IgD-negative memory B cell (primary cell): ENCODE data around the gene ETV6. TPM values are rescaled to one million over a fixed set of nuclear protein-coding genes. Genes with fewer than 3 reads are reported as not detected.

Source experiments
- H3K27ac Mint-ChIP-seq, 3 donors: one replicate each; pipeline ENCODE4 v1.8.0; 2020 to 2022; ENCODE audit warnings: mild to moderate bottlenecking in 3 of 3, mixed read lengths in 3 of 3, moderate library complexity in 1 of 3
- H3K27me3 Mint-ChIP-seq: one replicate; pipeline ENCODE4 v1.8.0; 2021; ENCODE audit warnings: mixed read lengths
- H3K36me3 Mint-ChIP-seq: one replicate; pipeline ENCODE4 v1.8.0; 2020; ENCODE audit warnings: mild to moderate bottlenecking, mixed read lengths
- H3K4me1 Mint-ChIP-seq, 3 donors: one replicate each; pipeline ENCODE4 v1.8.0; 2020 to 2022; ENCODE audit warnings: mixed read lengths in 3 of 3, mild to moderate bottlenecking in 1 of 3
- H3K4me3 Mint-ChIP-seq, 4 donors: one replicate each; pipeline ENCODE4 v1.8.0; 2020 to 2022; ENCODE audit warnings: mild to moderate bottlenecking in 4 of 4, mixed read lengths in 4 of 4, moderate library complexity in 3 of 4
- H3K9me3 Mint-ChIP-seq, 3 donors: one replicate each; pipeline ENCODE4 v1.8.0; 2020 to 2021; ENCODE audit warnings: mixed read lengths in 3 of 3, mild to moderate bottlenecking in 1 of 3
- polyA plus RNA-seq: library from polyadenylated mRNA; unstranded; fragments of 300-500 nt; fragmentation: Illumina TruSeq; gene quantifications from one replicate; pipeline ENCODE4 v1.2.3, GENCODE V29; 2021

Gene ETV6
- polyA plus RNA-seq, 1 donor from 2014 or later: 9.8 TPM

DNA sequence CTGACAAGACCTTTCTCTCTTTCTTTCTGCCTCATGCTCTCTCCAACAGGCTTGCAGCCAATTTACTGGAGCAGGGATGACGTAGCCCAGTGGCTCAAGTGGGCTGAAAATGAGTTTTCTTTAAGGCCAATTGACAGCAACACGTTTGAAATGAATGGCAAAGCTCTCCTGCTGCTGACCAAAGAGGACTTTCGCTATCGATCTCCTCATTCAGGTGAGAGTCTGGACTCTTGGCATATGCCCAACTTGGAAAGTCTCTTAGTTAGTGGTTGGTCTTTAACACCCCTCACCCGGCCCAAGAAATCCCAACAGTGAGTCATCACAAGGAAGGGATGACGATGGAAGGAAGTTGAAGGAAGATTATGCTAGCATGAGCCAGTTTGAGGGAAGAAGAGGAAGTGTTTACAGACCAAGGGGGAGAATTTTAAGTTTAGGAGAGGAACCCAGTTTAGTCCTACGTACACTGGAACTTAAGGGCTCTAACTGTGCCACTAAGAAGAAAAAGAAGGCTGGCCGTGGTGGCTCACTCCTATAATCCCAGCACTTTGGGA lies 189.7 kb downstream of the ETV6 start:
- H3K4me1 Mint-ChIP-seq: peaks cover 37 to 59% (median 40%) of the 10 kb centered on the region in 3 donors

DNA sequence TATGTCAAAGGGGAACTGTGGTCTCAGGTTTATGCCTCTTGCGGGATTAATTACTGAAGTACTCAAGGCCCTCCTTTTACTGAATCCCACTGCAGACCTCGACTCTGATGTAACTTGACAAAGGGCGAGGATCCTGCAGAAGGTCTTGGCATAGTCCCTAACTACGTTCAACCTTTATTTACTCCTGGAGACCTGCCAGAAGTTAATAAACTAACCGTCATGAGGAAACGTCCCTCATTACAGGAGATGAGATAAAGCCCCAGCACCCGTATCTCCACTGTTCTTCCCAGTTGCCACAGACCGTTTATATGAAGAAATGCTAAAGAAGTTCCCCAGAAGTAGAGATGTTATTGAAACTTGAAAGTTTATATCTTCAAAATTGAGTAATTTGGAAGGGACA lies 190.9 kb downstream of the ETV6 start:
- no peaks in the 10 kb centered on the region for H3K27me3 Mint-ChIP-seq
- no peak overlapping the region for H3K4me3 Mint-ChIP-seq
- H3K27ac Mint-ChIP-seq: peak overlapping the region in 1 of 3 donors; percentile 71
- peaks cover 26 to 47% (median 31%) of the 10 kb centered on the region in 3 donors for H3K4me1 Mint-ChIP-seq
- H3K36me3 Mint-ChIP-seq: peaks cover 21% of the 10 kb centered on the region
- no peaks in the 10 kb centered on the region for H3K9me3 Mint-ChIP-seq

More for the DNA sequence above, 189.7 kb downstream of the ETV6 start:
- no peaks in the 10 kb centered on the region for H3K27me3 Mint-ChIP-seq
- peak overlapping the region in 1 of 4 donors; percentile 33 for H3K4me3 Mint-ChIP-seq
- peak overlapping the region in 2 of 3 donors; percentile 16 to 87 for H3K27ac Mint-ChIP-seq
- peaks cover 21% of the 10 kb centered on the region for H3K36me3 Mint-ChIP-seq
- no peaks in the 10 kb centered on the region for H3K9me3 Mint-ChIP-seq

DNA sequence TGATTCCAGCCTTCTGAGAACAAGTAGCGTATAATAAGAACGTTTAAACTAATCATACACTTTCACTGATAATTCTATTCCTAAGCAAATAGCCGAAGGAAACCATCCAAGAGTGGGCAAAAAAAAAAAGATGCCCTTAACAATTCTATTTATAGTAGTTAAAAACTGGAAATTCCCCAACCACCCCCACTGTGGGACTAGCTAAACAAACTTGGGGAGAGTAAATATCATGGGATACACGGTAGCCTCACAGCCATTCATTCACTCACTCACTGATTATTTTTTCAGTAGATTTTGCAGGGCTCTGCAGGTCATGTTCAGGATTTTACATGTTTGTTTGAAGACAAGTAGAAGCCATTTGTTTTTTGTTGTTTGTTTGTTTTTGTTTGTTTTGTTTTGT lies 197.0 kb downstream of the ETV6 start:
- H3K4me3 Mint-ChIP-seq: no peak overlapping the region
- peaks cover 2 to 6% (median 4%) of the 10 kb centered on the region in 3 donors for H3K4me1 Mint-ChIP-seq
- no peaks in the 10 kb centered on the region for H3K9me3 Mint-ChIP-seq
- H3K36me3 Mint-ChIP-seq: peaks cover 20% of the 10 kb centered on the region
- no peak overlapping the region for H3K27ac Mint-ChIP-seq
- H3K27me3 Mint-ChIP-seq: no peaks in the 10 kb centered on the region

DNA sequence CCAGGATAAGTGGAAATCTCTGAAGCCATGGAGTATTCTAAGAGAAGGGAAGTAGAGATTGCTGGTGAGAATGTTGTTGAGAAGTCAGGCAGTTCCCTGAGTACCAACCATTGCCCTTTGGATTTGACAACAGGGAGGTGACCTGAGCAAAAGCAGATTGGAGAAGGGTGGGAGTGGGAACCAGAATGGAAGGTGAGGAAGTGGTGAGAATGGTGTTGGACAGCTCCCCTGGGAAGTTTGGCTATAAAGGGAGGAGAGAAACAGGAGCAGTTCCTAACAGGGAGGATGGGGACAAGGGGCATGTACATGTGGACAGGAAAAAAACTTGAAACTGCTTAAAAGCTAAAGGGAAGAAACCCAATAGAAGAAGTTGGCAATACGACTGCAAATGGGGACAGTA lies 198.1 kb downstream of the ETV6 start:
- Mint-ChIP-seq H3K4me1 (peaks cover 0 to 6% (median 2%) of the 10 kb centered on the region in 3 donors), H3K4me3 (no peak overlapping the region), H3K9me3 (no peaks in the 10 kb centered on the region), H3K36me3 (peaks cover 18% of the 10 kb centered on the region), H3K27ac (no peak overlapping the region), H3K27me3 (no peaks in the 10 kb centered on the region)

DNA sequence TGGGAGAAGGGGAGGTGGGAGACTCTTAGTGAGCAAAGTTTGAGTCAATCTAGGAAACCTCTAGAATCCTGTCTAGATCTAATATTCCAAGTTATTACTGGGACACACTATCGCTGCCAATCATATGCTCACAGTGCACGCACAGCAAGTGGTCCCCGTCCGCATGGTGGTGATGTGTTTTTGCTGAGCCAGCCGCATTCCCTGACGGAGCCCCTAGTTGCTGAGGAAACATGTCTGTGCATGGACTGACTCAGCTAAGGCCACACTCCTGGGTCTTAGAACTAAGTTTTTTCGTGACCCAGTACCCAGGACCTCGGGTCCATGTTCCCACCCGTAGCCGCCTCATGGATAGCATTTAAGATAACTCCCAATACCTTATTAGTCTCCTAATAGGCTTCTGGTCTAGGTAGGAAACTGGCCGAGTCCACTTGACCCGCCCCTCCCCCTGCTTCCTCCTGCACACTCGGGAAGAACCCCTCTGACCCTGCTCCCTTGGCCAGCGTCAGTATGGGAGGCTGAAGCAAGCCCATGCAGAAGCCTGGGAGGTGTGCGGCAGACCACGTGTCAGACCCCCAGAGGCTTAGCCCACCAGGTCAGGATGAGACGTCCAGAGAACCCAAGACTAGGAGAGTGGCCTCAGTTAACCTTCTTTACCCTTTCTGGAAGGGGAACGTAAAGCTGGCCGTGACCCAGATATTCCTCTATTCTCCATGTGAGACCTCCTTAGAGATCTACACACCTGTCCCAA lies 200.5 kb downstream of the ETV6 start:
- peaks cover 0 to 7% (median 6%) of the 10 kb centered on the region in 3 donors for H3K4me1 Mint-ChIP-seq
- no peak overlapping the region for H3K27ac Mint-ChIP-seq
- no peaks in the 10 kb centered on the region for H3K27me3 Mint-ChIP-seq
- no peaks in the 10 kb centered on the region for H3K9me3 Mint-ChIP-seq
- H3K4me3 Mint-ChIP-seq: no peak overlapping the region
- peaks cover 21% of the 10 kb centered on the region for H3K36me3 Mint-ChIP-seq

DNA sequence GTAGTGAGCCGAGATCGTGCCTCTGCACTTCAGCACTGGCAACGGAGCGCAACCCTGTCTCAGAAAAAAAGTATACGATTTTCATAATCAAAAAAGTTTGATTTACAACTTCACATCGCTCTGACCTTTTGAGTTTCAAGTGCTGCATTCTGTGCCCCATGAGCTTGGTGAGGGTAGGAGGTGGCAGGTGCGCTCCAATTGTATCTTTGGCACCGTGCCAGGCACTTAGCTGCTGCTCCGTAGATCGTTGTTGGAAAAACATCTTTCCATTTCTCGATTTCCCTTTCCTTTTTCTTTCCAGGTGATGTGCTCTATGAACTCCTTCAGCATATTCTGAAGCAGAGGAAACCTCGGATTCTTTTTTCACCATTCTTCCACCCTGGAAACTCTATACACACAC lies 203.7 kb downstream of the ETV6 start:
- Mint-ChIP-seq H3K4me3 (no peak overlapping the region), H3K27ac (peak overlapping the region in 1 of 3 donors; percentile 18), H3K4me1 (peaks cover 11 to 18% (median 11%) of the 10 kb centered on the region in 3 donors), H3K36me3 (peaks cover 27% of the 10 kb centered on the region), H3K9me3 (no peaks in the 10 kb centered on the region), H3K27me3 (no peaks in the 10 kb centered on the region)

DNA sequence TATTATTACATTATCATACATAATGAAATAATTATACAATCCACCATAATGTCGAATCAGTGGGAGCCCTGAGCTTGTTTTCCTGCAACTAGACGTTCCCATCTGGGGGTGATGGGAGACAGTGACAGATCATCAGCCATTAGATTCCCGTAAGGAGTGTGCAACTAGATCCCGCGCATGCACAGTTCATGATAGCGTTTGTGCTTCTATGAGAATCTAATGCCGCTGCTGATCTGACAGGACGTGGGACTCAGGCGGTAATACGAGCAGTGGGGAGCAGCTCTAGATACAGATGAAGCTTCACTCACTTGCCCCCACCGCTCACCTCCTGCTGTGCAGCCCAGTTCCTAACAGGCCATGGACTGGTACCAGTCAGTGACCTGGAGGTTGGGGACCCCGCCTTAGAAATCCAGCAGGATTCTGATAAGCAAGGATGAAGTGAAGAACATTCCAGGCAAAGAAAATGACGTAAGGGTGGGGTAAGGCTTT lies 204.6 kb downstream of the ETV6 start:
- H3K27ac Mint-ChIP-seq: peak overlapping the region in 1 of 3 donors; percentile 27
- H3K36me3 Mint-ChIP-seq: peaks cover 27% of the 10 kb centered on the region

DNA sequence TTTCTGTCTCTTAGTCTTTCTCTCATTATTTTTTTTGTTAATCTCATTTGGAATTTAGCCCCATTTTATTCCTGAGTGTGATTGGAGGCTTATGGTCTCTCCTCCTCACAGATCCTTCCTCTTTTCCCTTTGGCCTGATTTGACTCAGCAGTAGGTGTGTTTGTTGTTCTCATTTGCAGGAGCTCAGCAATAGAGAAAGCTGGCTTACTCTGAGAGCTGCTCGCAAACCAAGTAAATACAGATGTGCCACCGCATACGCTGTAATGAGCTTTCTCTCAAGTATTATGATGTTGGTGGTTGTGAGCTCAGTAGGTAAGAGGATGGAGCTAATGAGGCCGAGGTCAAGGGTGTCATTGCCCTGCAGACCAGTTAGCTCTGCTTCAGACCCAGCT lies 206.5 kb downstream of the ETV6 start:
- Mint-ChIP-seq H3K4me3 (peak overlapping the region in 2 of 4 donors; percentile 55 to 81), H3K27me3 (no peaks in the 10 kb centered on the region), H3K4me1 (peaks cover 11 to 21% (median 11%) of the 10 kb centered on the region in 3 donors), H3K9me3 (no peaks in the 10 kb centered on the region), H3K27ac (peak overlapping the region in 2 of 3 donors; percentile 41 to 56), H3K36me3 (peaks cover 28% of the 10 kb centered on the region)

More for the DNA sequence above, 204.6 kb downstream of the ETV6 start:
- no peaks in the 10 kb centered on the region for H3K9me3 Mint-ChIP-seq
- no peak overlapping the region for H3K4me3 Mint-ChIP-seq
- peaks cover 11 to 18% (median 11%) of the 10 kb centered on the region in 3 donors for H3K4me1 Mint-ChIP-seq
- no peaks in the 10 kb centered on the region for H3K27me3 Mint-ChIP-seq

DNA sequence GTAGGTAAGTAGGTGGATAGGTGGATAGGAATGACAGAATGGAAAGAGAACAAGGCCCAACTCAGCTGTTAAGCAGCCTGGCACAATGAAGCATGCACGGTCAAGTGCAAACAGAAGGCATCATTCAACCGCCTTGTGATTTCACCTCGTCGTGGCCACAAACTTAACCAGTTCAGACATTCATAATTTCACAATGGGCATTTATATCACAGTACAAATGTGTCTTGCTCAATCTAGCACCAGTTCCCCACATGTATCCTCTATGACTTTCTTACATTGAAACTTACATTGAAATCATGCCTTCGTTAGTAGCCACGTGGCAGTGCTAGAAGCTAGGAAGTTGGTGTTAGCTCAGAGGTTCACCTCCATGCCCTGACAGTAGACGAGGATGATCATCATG lies 207.5 kb downstream of the ETV6 start:
- no peak overlapping the region for H3K4me3 Mint-ChIP-seq
- peaks cover 11 to 21% (median 11%) of the 10 kb centered on the region in 3 donors for H3K4me1 Mint-ChIP-seq
- H3K9me3 Mint-ChIP-seq: no peaks in the 10 kb centered on the region
- H3K27me3 Mint-ChIP-seq: no peaks in the 10 kb centered on the region
- no peak overlapping the region for H3K27ac Mint-ChIP-seq
- peaks cover 28% of the 10 kb centered on the region for H3K36me3 Mint-ChIP-seq

DNA sequence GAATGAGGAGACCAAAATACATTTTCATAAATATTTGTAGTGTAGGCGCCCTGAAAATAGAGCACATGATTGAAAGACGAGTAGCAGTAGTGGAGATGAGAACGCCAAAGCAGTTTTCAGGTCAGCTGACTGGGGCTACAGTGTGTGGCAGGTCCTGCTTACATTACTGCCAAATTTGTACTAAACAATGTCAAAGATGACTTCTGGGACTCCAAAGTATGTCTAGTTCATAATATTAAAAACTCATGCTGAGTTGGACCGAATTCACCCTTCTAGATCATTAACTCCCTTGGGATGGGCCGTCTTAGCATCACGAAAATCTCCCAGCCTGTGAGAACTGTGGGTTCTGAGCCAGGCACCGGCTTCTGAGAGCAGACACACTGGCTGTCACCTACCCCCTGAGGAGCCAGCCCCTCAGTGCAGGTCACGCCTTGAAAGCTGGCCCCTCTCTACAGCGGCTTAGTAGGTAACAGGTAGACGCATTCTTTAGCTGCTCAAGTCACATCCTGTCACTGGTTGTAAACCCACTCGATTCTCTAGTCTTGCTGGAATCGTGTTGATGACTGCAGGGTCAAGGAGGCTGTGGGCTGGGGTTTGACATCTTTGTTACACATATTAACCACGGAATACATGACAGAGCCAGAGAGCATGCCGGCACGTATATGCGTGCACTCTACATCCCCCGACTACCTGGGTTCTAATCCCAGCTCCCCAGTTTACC lies 210.4 kb downstream of the ETV6 start:
- Mint-ChIP-seq H3K27ac (peak overlapping the region in 1 of 3 donors; percentile 63), H3K27me3 (no peaks in the 10 kb centered on the region), H3K36me3 (peaks cover 22% of the 10 kb centered on the region), H3K4me3 (peak overlapping the region in 1 of 4 donors; percentile 72), H3K4me1 (peaks cover 11 to 16% (median 13%) of the 10 kb centered on the region in 3 donors), H3K9me3 (peaks cover 0 to 6% (median 1%) of the 10 kb centered on the region in 3 donors)

DNA sequence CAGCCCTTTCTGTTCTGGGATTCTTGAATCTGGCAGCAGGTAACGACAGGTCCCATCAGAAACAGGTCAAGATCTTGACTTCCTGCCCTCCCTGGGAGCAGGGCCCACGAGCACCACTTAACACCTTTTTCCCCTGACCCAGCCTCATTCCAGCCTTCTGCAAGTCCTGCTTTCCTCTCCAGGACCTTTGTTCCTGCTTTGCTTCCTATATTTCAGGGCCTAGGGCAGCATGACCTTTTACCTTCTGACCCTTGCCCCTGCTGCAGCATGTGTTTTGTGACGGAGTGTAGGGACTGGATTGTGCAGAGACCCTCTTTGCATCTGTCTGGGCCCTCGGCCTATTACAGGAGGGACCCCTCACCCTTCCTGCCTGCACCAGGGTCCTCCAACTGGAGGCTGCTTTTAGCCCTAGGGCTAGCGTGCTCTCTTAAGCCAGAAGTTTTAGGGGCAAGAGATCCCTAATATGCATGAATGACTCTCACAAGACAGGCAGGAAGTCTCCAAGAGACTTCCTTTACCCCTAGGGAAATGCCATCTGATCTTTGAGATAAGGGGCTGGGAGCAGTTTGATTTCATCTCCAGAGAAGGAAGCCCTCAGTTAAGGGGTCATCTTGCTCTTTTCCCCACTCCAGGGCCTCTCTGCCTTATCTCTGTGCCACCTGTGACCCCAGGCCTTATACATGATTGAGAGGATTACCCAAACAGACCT lies 211.8 kb downstream of the ETV6 start:
- no peaks in the 10 kb centered on the region for H3K27me3 Mint-ChIP-seq
- H3K9me3 Mint-ChIP-seq: peaks cover 1 to 14% (median 1%) of the 10 kb centered on the region in 3 donors
- H3K27ac Mint-ChIP-seq: peak overlapping the region in 1 of 3 donors; percentile 53

DNA sequence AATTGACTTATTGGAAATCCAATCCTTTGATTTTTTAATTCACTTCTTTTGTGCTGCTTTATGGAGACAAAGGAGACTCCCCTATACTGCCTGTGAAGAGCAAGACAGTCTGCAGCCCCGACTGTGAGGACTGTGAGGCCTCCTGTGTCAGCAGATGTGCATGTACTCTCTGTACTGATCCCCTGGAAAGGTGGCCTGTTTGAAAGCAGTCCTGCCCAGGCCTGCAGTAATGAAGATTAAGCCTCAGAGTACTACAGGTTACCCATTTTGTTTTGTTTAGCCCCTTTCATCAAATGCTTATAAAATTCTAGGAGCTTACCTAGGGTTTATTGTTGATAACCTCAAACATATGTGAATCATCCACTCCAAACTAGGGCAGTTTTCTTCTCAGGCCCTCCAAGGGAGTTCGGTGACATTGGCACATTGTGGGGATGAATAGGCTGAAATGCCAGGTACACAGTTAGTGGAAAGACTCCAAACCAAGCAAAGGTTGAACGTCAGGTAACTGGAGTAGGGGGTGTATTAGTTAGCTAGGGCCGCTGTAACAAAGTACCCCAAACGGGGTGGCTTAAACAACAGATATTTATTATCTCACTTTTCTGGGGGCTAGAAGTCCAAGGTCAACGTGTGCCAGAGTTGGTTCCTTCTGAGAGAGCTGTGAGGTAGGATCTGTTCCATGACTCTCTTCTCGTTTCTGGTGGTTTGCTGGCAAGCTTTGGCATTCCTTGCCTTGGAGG lies 212.6 kb downstream of the ETV6 start:
- peaks cover 27% of the 10 kb centered on the region for H3K36me3 Mint-ChIP-seq
- no peaks in the 10 kb centered on the region for H3K27me3 Mint-ChIP-seq
- peaks cover 1 to 22% (median 3%) of the 10 kb centered on the region in 3 donors for H3K9me3 Mint-ChIP-seq
- H3K4me1 Mint-ChIP-seq: peaks cover 2 to 5% (median 5%) of the 10 kb centered on the region in 3 donors
- no peak overlapping the region for H3K4me3 Mint-ChIP-seq
- H3K27ac Mint-ChIP-seq: peak overlapping the region in 2 of 3 donors; percentile 10 to 32

More for the DNA sequence above, 211.8 kb downstream of the ETV6 start:
- Mint-ChIP-seq H3K4me1 (peaks cover 2 to 5% (median 5%) of the 10 kb centered on the region in 3 donors), H3K36me3 (peaks cover 22% of the 10 kb centered on the region), H3K4me3 (no peak overlapping the region)

DNA sequence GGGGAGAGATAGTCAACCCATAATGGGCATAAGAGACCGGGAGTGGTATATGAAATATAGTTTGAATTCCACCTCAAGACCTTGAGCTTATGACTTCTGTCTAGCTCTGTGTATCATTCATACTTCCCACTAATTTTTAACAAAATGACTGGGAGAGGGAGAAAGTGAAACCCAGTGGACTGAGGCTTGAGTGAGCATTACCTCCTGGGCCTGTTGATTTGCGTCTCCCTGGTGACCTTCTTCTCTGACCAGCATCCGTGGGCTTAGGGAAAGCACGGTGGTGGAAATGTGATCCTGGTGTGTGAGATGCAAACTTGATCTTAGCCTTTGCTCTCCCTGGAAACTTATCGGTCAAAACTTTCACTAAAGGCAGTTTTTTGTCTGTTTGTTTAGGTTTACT lies 213.3 kb downstream of the ETV6 start:
- no peak overlapping the region for H3K4me3 Mint-ChIP-seq
- H3K27me3 Mint-ChIP-seq: no peaks in the 10 kb centered on the region
- peaks cover 1 to 23% (median 3%) of the 10 kb centered on the region in 3 donors for H3K9me3 Mint-ChIP-seq
- peak overlapping the region in 2 of 3 donors; percentile 10 to 32 for H3K27ac Mint-ChIP-seq
- H3K36me3 Mint-ChIP-seq: peaks cover 29% of the 10 kb centered on the region
- H3K4me1 Mint-ChIP-seq: peaks cover 2 to 5% (median 3%) of the 10 kb centered on the region in 3 donors

DNA sequence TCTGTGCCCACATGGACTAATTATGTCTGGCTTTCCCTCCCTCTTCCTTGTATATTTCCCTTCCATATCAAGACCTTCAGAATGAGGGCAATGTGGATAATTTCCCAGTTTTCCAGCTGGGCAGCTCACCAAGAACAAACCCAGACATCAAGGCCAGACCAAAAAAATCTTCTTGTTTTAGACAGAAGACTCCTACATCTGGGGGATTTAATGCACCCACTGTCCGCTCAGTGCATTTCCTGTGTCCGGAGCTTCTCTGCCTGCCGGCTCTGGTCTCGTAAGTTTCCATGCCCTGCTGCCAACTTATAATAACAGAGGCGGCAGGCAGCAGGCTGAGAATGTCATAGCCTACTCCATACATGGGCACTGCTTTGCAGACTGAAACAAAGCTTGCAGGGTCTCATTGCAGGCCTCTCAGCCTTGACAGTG lies 214.0 kb downstream of the ETV6 start:
- Mint-ChIP-seq H3K4me3 (peak overlapping the region in 1 of 4 donors; percentile 55), H3K27me3 (no peaks in the 10 kb centered on the region), H3K9me3 (peaks cover 1 to 23% (median 3%) of the 10 kb centered on the region in 3 donors), H3K4me1 (peaks cover 0 to 5% (median 2%) of the 10 kb centered on the region in 3 donors), H3K36me3 (peaks cover 27% of the 10 kb centered on the region), H3K27ac (no peak overlapping the region)
